SH-SY5Y (cell line): ENCODE data around the gene PALM3.

Source experiments
- GATA2 ChIP-seq: IDR thresholded peaks from 2 replicates; pipeline ENCODE4 v1.6.1; 2011; ENCODE audit warnings: mild to moderate bottlenecking, low read depth, low read length
- GATA3 ChIP-seq: IDR thresholded peaks from 2 replicates; pipeline ENCODE4 v1.6.1; 2011; ENCODE audit warnings: low read depth, mild to moderate bottlenecking, low read length, moderate library complexity

GRCh38 chr19:14015524-14016035 is 46.3 kb downstream of the PALM3 start:
- TF ChIP-seq GATA3 (no peak), GATA2 (no peak)
